Fibroblast of villous mesenchyme (primary cell): ENCODE results near the gene ELOA2. TPM values are rescaled to one million over a fixed set of nuclear protein-coding genes. Genes with fewer than 3 reads are reported as not detected.
"Not testable (repeated sequence)": the region's sequence is repeated elsewhere in the genome, so short reads cannot be mapped to it uniquely, and the experiment has no call there.

Experiments
- DNase-seq: peaks from one replicate; pipeline ENCODE4 v3.0.0-alpha.2; 2010; ENCODE audit warnings: low read depth
- H3K4me3 ChIP-seq: 2 replicates; pipeline ENCODE4 v1.5.1; 2011; ENCODE audit warnings: low read depth, mild to moderate bottlenecking, low read length
- total RNA-seq: library from RNA; depleted of rRNA; stranded (reverse); fragments of >200 nt; gene quantifications from 2 replicates; pipeline ENCODE4 v1.2.3, GENCODE V29; 2012
- TF ChIP-seq, protein P1 (sequence below): IDR thresholded peaks from 2 replicates; pipeline ENCODE4 v1.5.1; 2012; ENCODE audit warnings: low read depth, mild to moderate bottlenecking, low read length; ENCODE audit not compliant: insufficient read depth

Gene ELOA2
- total RNA-seq, 1 donor = not detected

DNA sequence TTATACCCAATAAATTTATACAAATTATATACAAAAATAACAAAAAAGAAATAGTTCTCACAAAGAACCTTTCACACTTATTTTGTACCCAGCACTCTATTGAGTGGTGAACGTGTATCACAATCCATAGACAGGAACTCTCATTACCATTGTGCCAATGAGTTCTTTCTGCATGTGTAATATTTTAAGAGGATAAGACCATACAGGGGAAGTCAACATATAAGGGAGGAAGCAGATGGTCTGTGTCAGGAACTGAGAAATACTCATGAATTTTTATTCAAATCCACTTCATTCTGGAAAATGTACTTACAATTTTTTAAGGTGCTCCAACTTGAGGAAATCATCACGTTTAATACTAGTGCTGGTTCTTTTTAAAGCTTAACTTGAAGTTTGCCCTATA lies 27.1 kb upstream of the ELOA2 start:
- no peak overlapping the region for H3K4me3 ChIP-seq
- no peak for DNase-seq
- TF ChIP-seq, protein P1, sequence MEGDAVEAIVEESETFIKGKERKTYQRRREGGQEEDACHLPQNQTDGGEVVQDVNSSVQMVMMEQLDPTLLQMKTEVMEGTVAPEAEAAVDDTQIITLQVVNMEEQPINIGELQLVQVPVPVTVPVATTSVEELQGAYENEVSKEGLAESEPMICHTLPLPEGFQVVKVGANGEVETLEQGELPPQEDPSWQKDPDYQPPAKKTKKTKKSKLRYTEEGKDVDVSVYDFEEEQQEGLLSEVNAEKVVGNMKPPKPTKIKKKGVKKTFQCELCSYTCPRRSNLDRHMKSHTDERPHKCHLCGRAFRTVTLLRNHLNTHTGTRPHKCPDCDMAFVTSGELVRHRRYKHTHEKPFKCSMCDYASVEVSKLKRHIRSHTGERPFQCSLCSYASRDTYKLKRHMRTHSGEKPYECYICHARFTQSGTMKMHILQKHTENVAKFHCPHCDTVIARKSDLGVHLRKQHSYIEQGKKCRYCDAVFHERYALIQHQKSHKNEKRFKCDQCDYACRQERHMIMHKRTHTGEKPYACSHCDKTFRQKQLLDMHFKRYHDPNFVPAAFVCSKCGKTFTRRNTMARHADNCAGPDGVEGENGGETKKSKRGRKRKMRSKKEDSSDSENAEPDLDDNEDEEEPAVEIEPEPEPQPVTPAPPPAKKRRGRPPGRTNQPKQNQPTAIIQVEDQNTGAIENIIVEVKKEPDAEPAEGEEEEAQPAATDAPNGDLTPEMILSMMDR = no peak

DNA sequence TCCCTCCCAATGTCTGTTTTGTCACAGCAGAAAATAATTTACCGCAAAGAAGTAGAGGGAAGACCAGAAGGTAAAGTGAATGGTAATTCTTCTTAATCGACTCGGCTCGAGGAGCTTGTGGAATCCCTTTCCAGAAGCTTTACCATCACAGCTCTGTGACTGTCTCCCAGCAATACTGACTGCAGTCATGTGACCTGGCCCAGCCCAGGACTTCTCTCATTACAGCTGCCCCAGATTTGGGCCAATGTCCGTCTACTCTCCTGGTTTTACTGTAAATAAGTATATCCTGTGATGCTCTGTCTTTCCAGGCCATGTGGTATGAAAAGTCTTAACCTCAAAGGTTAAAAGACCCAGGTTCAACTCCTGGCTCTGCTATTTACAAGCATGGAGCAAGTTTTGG lies 18.9 kb upstream of the ELOA2 start:
- TF ChIP-seq, protein P1 = no peak
- no peak overlapping the region for H3K4me3 ChIP-seq
- peak; percentile 3 for DNase-seq

DNA sequence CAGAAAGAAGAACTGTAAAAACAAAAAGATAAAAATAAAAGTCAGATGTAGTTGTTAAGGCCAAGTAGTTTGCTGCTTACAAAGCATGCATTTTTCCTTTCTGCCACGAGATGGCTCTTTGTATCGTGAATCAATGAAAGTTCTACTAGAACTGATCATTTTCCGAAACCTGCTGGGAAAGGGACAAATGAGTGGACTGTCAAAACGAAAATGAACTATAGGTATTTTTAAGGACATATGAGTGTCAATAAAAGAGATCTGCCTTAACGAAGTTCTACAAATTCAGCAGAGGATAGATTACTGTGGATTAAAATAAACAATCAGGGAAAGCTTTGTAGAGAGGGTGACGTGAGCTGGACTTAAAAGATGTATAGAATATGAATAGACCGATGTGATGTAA lies 15.0 kb upstream of the ELOA2 start:
- peak; percentile 62 for DNase-seq
- TF ChIP-seq, protein P1 = peak; percentile 68
- H3K4me3 ChIP-seq = no peak overlapping the region

DNA sequence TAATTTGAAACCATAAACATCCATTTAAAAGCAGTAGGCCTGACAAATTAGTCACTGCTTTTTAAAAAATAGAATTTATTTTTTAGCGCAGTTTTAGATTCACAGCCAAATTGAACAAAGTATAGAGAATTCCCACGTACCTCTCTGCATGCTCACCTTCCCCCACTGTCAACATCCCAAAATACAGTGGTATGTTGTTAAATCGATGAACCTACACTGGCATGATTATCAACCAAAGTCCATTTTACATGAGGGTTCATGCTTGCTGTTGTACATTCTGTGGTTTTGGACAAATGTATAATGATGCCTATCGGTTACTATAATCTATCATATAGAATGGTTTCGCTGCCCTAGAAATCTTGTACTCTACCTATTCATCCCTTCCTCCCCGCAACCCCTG lies 5.6 kb upstream of the ELOA2 start:
- TF ChIP-seq, protein P1 = no peak
- H3K4me3 ChIP-seq = no peak overlapping the region
- DNase-seq = no peak

DNA sequence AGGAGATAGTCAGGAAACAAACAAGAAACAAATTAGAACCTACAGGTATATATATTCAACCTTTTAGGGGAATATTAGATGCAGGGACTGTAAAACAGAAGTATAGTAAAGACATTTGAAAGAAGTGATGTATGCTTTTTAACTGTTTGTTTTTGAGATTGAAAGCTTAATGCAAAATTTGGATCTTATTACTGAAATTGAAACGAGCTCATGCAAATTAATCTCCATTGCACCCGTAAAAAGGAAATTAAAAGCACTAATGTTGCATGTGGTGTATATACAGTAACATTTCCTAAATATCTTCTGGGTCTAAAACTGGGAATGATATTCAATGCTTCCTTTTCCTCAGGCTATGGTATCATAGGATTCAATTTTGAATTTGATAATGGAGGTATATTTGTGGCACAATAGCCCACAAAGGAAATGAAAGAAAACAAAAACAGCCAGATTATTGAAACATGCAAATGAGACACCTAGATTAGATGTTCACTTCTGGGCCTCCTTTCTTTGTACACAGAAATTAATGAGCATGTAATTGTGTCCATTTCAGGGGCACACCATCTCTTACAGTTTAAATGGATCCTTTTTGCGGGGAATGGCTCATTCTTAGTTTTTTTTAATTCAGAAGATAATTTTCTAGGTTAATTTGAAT lies 1.6 kb upstream of the ELOA2 start:
- TF ChIP-seq, protein P1 = no peak
- H3K4me3 ChIP-seq = no peak overlapping the region
- DNase-seq = no peak

DNA sequence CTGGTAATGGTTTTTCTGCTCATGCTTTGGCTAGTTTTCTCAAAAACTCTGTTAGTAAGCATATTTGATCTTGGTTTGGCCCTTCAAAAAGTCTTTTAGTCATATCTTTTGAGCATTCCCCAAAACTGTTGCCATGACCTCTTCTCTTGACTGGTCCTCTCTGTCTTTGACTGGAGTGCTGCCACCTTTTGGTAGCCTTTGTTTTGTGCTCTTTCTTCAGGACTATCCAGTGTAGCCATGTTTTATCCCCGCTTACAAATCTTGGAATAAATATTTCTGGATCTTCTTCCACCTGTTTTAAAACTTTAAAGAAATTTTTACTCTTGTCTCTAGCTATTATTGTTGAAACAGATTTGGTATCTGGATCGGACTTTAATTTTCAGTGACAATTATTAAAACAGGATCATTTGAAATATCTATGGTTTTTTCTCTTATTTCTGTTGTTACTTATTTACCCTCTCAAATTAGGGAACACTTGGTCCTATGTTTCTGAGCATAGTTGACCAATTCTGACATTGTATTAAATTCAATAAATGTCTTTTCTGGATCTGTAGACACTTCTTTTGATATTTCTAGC lies 965 bp upstream of the ELOA2 start:
- peak; percentile 11 for DNase-seq
- TF ChIP-seq, protein P1 = peak; percentile 45
- no peak overlapping the region for H3K4me3 ChIP-seq

DNA sequence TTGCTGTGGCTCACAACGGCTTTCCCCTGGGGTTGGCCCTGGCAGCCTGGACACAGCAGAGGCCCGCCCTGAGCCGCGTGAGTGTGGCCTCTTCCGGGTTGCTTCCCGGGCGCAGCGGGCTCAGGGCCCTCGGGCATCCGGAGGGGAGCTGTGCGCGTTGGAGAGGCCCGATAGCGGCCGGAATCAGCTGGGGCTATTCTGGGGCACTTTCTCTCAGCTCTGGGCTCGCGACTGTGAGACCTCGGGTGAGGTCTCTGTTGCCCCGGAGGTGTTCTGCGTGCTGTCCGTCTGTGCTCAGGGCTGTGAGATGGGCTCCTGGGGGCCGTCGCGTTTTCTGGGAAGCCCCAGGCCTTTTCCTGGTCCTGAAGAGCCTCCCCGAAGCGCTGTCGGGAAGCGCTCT lies 830 bp downstream of the ELOA2 start:
- H3K4me3 ChIP-seq, DNase-seq: not testable (repeated sequence)
